HepG2 (cell line): ENCODE results near the gene SMYD1. TPM values are rescaled to one million over a fixed set of nuclear protein-coding genes. Genes with fewer than 3 reads are reported as not detected.

Experiments used
- ATAC-seq: fragments of 200-7000 bp; cut with Tn5 transposase; 3 replicates; pipeline ENCODE4 v1.9.1; 2020; ENCODE audit warnings: mild to moderate bottlenecking, moderate library complexity
- BruUV-seq: library from RNA; stranded (reverse); fragments of 400-500 nt; replicated peaks from 2 replicates; lab custom pipeline; 2021; lab: Mats Ljungman, UMichigan
- CTCF ChIA-PET: fragments of 300-600 bp; formaldehyde crosslinking; extraction: SDS; loops from one replicate; lab custom pipeline; 2021; ENCODE audit warnings: low total read pairs, inconsistent platforms, low intra/inter-chr PET ratio; lab: Yijun Ruan, JAX
- POLR2A ChIA-PET: fragments of 350-600 bp; sonication (Branson Sonifier 250); formaldehyde crosslinking; loops from one replicate; lab custom pipeline; 2020; ENCODE audit warnings: antibody characterized with exemption, inconsistent platforms; lab: Yijun Ruan, JAX
- DNase-seq: peaks from one replicate; pipeline ENCODE4 v3.0.0-alpha.2; 2015; ENCODE audit warnings: low spot score
- FAIRE-seq: peaks from 3 replicates; lab custom pipeline; 2011; peaks lifted over from hg19 to GRCh38; lab: Jason Lieb, UNC
- H2AFZ ChIP-seq: one replicate; pipeline ENCODE4 v1.6.1; 2011; ENCODE audit warnings: low read length, inconsistent platforms
- H3K27ac ChIP-seq: fragments of 300-600 bp; 3 replicates; pipeline ENCODE4 v1.8.0; 2011; ENCODE audit warnings: mixed run types, mild to moderate bottlenecking, mixed read lengths, low read length, inconsistent platforms; ENCODE audit not compliant: insufficient read depth; ENCODE audit errors: extremely low read length
- H3K27me3 ChIP-seq, 2 experiments: fragments of 200-600 bp in 1 of 2; 2 replicates in 1 of 2; 3 replicates in 1 of 2; pipeline versions ENCODE4 v1.6.0 to v1.8.0; 2011; ENCODE audit warnings: low read length in 2 of 2, mild to moderate bottlenecking in 2 of 2, moderate library complexity in 2 of 2, inconsistent platforms in 1 of 2; ENCODE audit not compliant: insufficient read depth in 2 of 2, control insufficient read depth in 1 of 2
- H3K36me3 ChIP-seq, 2 experiments: fragments of 200-600 bp in 1 of 2; replicated peaks in 1 of 2; 2 replicates in 1 of 2; 3 replicates in 1 of 2; pipeline versions ENCODE4 v1.5.1 to v1.8.0; 2011; ENCODE audit warnings: low read length in 2 of 2, inconsistent platforms in 1 of 2; ENCODE audit not compliant: insufficient read depth in 2 of 2, control insufficient read depth in 1 of 2
- H3K4me1 ChIP-seq: 2 replicates; pipeline ENCODE4 v1.5.1; 2012; ENCODE audit warnings: low read length, inconsistent platforms; ENCODE audit not compliant: insufficient read depth
- H3K4me2 ChIP-seq: 2 replicates; pipeline ENCODE4 v1.6.0; 2011; ENCODE audit warnings: low read depth, low read length, inconsistent platforms
- H3K4me3 ChIP-seq, 3 experiments: fragments of 200-600 bp in 1 of 3; sonication (generic), shearing (Covaris generic) in 1 of 3; replicated peaks in 1 of 3; 2 replicates each; pipeline ENCODE4 v1.5.1; 2011 to 2016; ENCODE audit warnings: low read length in 3 of 3, inconsistent platforms in 2 of 3, low read depth in 2 of 3, mild to moderate bottlenecking in 2 of 3, control low read depth in 1 of 3, mixed read lengths in 1 of 3; ENCODE audit not compliant: insufficient read depth in 1 of 3
- H3K79me2 ChIP-seq: one replicate; pipeline ENCODE4 v1.6.1; 2011; ENCODE audit warnings: low read length, inconsistent platforms; ENCODE audit not compliant: insufficient read depth
- H3K9ac ChIP-seq: 2 replicates; pipeline ENCODE4 v1.6.0; 2011; ENCODE audit warnings: mild to moderate bottlenecking, low read depth, low read length, inconsistent platforms; ENCODE audit not compliant: insufficient read depth
- H3K9me3 ChIP-seq: 2 replicates; pipeline ENCODE4 v1.5.1; 2012; ENCODE audit warnings: mild to moderate bottlenecking, low read length
- H4K20me1 ChIP-seq: 2 replicates; pipeline ENCODE4 v1.6.0; 2011; ENCODE audit warnings: inconsistent platforms, mild to moderate bottlenecking, low read length, moderate library complexity; ENCODE audit not compliant: insufficient read depth
- MNT ChIP-seq: fragments of 450-650 bp; IDR thresholded peaks from 2 replicates; pipeline ENCODE4 v1.6.1; 2016
- ZBTB1 ChIP-seq: sonication (generic); formaldehyde crosslinking; IDR thresholded peaks from 2 replicates; pipeline ENCODE4 v1.4.0; 2020; ENCODE audit warnings: missing genetic modification reagents, borderline replicate concordance
- ZNF609 ChIP-seq: sonication (generic); formaldehyde crosslinking; IDR thresholded peaks from 2 replicates; pipeline ENCODE4 v1.4.0; 2020; ENCODE audit warnings: mild to moderate bottlenecking, missing genetic modification reagents, borderline replicate concordance
- WGBS: methylation state at CpG from one replicate; pipeline ENCODE4 v1.1.6; 2017; ENCODE audit warnings: low lambda C conversion rate; 5-methylcytosine and 5-hydroxymethylcytosine counted together
- in situ Hi-C: cut with HindIII; loops from 2 replicates; pipeline ENCODE4 v1.10.0; 2017; ENCODE audit warnings: low pct_unique_long_range_greater_than_20kb; ENCODE audit not compliant: extremely low pct_ligation_motif_present
- intact Hi-C: fragments of 100-400 bp; cut with micrococcal nuclease; formaldehyde crosslinking; loops from one replicate; pipeline ENCODE4 v1.10.0; 2022; ENCODE audit not compliant: unreplicated experiment
- polyA plus RNA-seq, 8 experiments: library from polyadenylated mRNA; depleted of rRNA in 3 of 8; stranded (reverse) in 7 of 8; unstranded in 1 of 8; fragments of >200 nt; fragmentation: Illumina TruSeq in 4 of 8; extraction: Trizol in 4 of 8; gene quantifications; 2 replicates each; pipeline versions ENCODE4 v1.2.1 to v1.2.3, GENCODE V29; 2011 to 2016; ENCODE audit warnings: low read depth in 4 of 8, missing spikeins in 1 of 8, mixed read lengths in 1 of 8; ENCODE audit not compliant: insufficient read depth in 1 of 8
- total RNA-seq, 5 experiments: library from RNA; depleted of rRNA; stranded (reverse); fragments of >200 nt; fragmentation: Illumina TruSeq; extraction: Trizol; gene quantifications; 2 replicates each; pipeline ENCODE4 v1.2.3, GENCODE V29; 2016; ENCODE audit warnings: low read depth in 1 of 5
- TF ChIP-seq, protein P1 (sequence below): sonication (generic); formaldehyde crosslinking; IDR thresholded peaks from 2 replicates; pipeline ENCODE4 v1.5.0; 2020; ENCODE audit warnings: mild to moderate bottlenecking, missing genetic modification reagents, moderate library complexity
- TF ChIP-seq, protein P2 (sequence below), 2 experiments: sonication (generic) in 1 of 2; formaldehyde crosslinking in 1 of 2; IDR thresholded peaks; 2 replicates each; pipeline versions ENCODE4 v1.4.0 to v1.6.1; 2016 to 2020; ENCODE audit warnings: borderline replicate concordance in 1 of 2, low read depth in 1 of 2, mild to moderate bottlenecking in 1 of 2, missing genetic modification reagents in 1 of 2

SMYD1 gene
- total and polyA plus RNA-seq, 2 of the 13 experiments (the other 11 are each of a cell fraction or from before 2014, with no cell fraction given), result not detected

DNA sequence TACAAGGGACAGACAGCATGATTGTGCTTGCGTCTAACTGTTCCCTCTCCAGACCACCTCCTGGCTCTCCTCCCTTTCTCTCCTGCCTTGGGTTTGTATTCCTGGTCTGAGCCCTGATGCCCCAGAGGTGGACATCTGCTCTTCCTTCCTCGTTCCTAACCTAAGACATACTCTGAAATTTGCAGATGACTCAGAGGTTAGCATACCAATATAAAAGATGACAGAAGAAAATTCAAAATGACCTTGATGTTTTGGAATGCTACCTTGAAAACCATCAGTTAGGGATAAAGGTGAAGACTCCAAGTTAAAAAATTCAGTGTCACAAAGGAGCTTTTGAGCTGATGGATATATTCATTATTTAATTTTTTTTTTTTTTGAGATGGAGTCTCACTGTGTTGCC is 12.9 kb downstream of the SMYD1 start (continued):
- no peak for TF ChIP-seq ZNF609 (CRISPR knock-in tag)

- ChIA-PET CTCF (no interaction called here), POLR2A (no interaction called here)
- Histone ChIP-seq H3K4me3 (no peak overlapping the region), H3K4me1 (peaks cover 18% of the 10 kb centered on the region), H3K4me2 (no peak overlapping the region), H3K27me3 (peaks cover 0 to 15% of the 10 kb centered on the region in 2 experiments; a peak in 2 of 5 replicates), H2AFZ (no peak overlapping the region), H3K27ac (no peak overlapping the region), H3K79me2 (no peaks in the 10 kb centered on the region), H3K9me3 (no peaks in the 10 kb centered on the region), H3K9ac (no peak overlapping the region), H4K20me1 (no peaks in the 10 kb centered on the region), H3K36me3 (no peaks in the 10 kb centered on the region)
- intact Hi-C loops (no loop called here), in situ Hi-C loops (no loop called here)
- TF ChIP-seq, protein P1, sequence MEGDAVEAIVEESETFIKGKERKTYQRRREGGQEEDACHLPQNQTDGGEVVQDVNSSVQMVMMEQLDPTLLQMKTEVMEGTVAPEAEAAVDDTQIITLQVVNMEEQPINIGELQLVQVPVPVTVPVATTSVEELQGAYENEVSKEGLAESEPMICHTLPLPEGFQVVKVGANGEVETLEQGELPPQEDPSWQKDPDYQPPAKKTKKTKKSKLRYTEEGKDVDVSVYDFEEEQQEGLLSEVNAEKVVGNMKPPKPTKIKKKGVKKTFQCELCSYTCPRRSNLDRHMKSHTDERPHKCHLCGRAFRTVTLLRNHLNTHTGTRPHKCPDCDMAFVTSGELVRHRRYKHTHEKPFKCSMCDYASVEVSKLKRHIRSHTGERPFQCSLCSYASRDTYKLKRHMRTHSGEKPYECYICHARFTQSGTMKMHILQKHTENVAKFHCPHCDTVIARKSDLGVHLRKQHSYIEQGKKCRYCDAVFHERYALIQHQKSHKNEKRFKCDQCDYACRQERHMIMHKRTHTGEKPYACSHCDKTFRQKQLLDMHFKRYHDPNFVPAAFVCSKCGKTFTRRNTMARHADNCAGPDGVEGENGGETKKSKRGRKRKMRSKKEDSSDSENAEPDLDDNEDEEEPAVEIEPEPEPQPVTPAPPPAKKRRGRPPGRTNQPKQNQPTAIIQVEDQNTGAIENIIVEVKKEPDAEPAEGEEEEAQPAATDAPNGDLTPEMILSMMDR (CRISPR knock-in tag), result peak; percentile 23; the same call in 1 of the 2 replicates
- TF ChIP-seq, protein P2, sequence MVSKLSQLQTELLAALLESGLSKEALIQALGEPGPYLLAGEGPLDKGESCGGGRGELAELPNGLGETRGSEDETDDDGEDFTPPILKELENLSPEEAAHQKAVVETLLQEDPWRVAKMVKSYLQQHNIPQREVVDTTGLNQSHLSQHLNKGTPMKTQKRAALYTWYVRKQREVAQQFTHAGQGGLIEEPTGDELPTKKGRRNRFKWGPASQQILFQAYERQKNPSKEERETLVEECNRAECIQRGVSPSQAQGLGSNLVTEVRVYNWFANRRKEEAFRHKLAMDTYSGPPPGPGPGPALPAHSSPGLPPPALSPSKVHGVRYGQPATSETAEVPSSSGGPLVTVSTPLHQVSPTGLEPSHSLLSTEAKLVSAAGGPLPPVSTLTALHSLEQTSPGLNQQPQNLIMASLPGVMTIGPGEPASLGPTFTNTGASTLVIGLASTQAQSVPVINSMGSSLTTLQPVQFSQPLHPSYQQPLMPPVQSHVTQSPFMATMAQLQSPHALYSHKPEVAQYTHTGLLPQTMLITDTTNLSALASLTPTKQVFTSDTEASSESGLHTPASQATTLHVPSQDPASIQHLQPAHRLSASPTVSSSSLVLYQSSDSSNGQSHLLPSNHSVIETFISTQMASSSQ (IDR thresholded peaks at IDR 0.05; ENCODE audit: low read depth), result no peak
- TF ChIP-seq, protein P2 (CRISPR knock-in tag; IDR thresholded peaks at IDR 0.05; ENCODE audit: borderline replicate concordance), result no peak
- TF ChIP-seq MNT (peak; percentile 64), ZBTB1 (CRISPR knock-in tag) (no peak)
- ATAC-seq (peak; percentile 70), DNase-seq (no peak), FAIRE-seq (no peak)
- whole genome bisulfite sequencing, result 41% methylated on average over 4 of the region's 4 CpGs
- no TSS peak for BruUV-seq
These were observed 14.4 kb downstream of the SMYD1 start for GRCh38 chr2:88081924-88082608.
